ENCODE results near the gene PARVB. TPM values are rescaled to one million over a fixed set of nuclear protein-coding genes. Genes with fewer than 3 reads are reported as not detected.

Gene PARVB
- total RNA-seq, 4 donors from 2014 or later = 6.6 to 144 (median 30.1) TPM

GRCh38 chr22:44098966-44099530 is 74.9 kb downstream of the PARVB start:
- Histone ChIP-seq H3K9me3 (no peaks in the 10 kb centered on the region), H3K27ac (no peak overlapping the region), H3K27me3 (no peaks in the 10 kb centered on the region), H3K4me1 (no peaks in the 10 kb centered on the region), H3K4me3 (no peak overlapping the region), H3K36me3 (no peaks in the 10 kb centered on the region)
- TF ChIP-seq, protein P1, sequence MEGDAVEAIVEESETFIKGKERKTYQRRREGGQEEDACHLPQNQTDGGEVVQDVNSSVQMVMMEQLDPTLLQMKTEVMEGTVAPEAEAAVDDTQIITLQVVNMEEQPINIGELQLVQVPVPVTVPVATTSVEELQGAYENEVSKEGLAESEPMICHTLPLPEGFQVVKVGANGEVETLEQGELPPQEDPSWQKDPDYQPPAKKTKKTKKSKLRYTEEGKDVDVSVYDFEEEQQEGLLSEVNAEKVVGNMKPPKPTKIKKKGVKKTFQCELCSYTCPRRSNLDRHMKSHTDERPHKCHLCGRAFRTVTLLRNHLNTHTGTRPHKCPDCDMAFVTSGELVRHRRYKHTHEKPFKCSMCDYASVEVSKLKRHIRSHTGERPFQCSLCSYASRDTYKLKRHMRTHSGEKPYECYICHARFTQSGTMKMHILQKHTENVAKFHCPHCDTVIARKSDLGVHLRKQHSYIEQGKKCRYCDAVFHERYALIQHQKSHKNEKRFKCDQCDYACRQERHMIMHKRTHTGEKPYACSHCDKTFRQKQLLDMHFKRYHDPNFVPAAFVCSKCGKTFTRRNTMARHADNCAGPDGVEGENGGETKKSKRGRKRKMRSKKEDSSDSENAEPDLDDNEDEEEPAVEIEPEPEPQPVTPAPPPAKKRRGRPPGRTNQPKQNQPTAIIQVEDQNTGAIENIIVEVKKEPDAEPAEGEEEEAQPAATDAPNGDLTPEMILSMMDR (IDR thresholded peaks at IDR 0.05) = no peak
- no peak for TF ChIP-seq EP300 (IDR thresholded peaks at IDR 0.05; ENCODE audit: low read depth)
- DNase-seq = no peak
- intact Hi-C loops (cut with DNase I; ENCODE audit: low total_unique reads) (no loop called here), in situ Hi-C loops (cut with MboI; ENCODE audit: low pct_ligation_motif_present in 1 of 4, low pct_unique_long_range_greater_than_20kb in 1 of 4, low sequenced_read_pairs in 3 of 4) (no loop called here)
- 77 to 90% methylated on average over 2 to 15 of the region's 15 CpGs for WGBS, 2 donors (ENCODE audit: low coverage in 1 of 2)

GRCh38 chr22:44099696-44100095 is 75.6 kb downstream of the PARVB start:
- WGBS, 2 donors (ENCODE audit: low coverage in 1 of 2) = 91 to 100% methylated on average over 5 to 13 of the region's 13 CpGs
- Histone ChIP-seq H3K4me3 (no peak overlapping the region), H3K9me3 (no peaks in the 10 kb centered on the region), H3K27ac (no peak overlapping the region), H3K4me1 (no peaks in the 10 kb centered on the region), H3K36me3 (no peaks in the 10 kb centered on the region), H3K27me3 (no peaks in the 10 kb centered on the region)
- DNase-seq = no peak
- TF ChIP-seq POLR2AphosphoS5 (IDR thresholded peaks at IDR 0.05) (no peak), POLR2A (IDR thresholded peaks at IDR 0.05) (no peak), EP300 (IDR thresholded peaks at IDR 0.05; ENCODE audit: low read depth) (no peak)
- TF ChIP-seq, protein P1 (IDR thresholded peaks at IDR 0.05) = no peak
- intact Hi-C loops (cut with DNase I; ENCODE audit: low total_unique reads) (no loop called here), in situ Hi-C loops (cut with MboI; ENCODE audit: low pct_ligation_motif_present in 1 of 4, low pct_unique_long_range_greater_than_20kb in 1 of 4, low sequenced_read_pairs in 3 of 4) (no loop called here)

GRCh38 chr22:44100411-44100810 is 76.3 kb downstream of the PARVB start:
- WGBS, 2 donors (ENCODE audit: low coverage in 1 of 2) = 87% methylated on average over 13 of the region's 13 CpGs; no CpG with 5 or more reads in 1 of the 2 donors
- Histone ChIP-seq H3K27ac (no peak overlapping the region), H3K36me3 (no peaks in the 10 kb centered on the region), H3K9me3 (no peaks in the 10 kb centered on the region), H3K4me3 (no peak overlapping the region), H3K27me3 (no peaks in the 10 kb centered on the region), H3K4me1 (no peaks in the 10 kb centered on the region)
- intact Hi-C loops (cut with DNase I; ENCODE audit: low total_unique reads) (no loop called here), in situ Hi-C loops (cut with MboI; ENCODE audit: low pct_ligation_motif_present in 1 of 4, low pct_unique_long_range_greater_than_20kb in 1 of 4, low sequenced_read_pairs in 3 of 4) (no loop called here)
- no peak for DNase-seq
- no peak for TF ChIP-seq POLR2A (IDR thresholded peaks at IDR 0.05)
- no peak for TF ChIP-seq EP300 (IDR thresholded peaks at IDR 0.05; ENCODE audit: low read depth)
- no peak for TF ChIP-seq POLR2AphosphoS5 (IDR thresholded peaks at IDR 0.05)
- TF ChIP-seq, protein P1 (IDR thresholded peaks at IDR 0.05) = no peak

- no peak for DNase-seq
- intact Hi-C loops (cut with DNase I; ENCODE audit: low total_unique reads) (no loop called here), in situ Hi-C loops (cut with MboI; ENCODE audit: low pct_ligation_motif_present in 1 of 4, low pct_unique_long_range_greater_than_20kb in 1 of 4, low sequenced_read_pairs in 3 of 4) (no loop called here)
- Histone ChIP-seq H3K9me3 (no peaks in the 10 kb centered on the region), H3K36me3 (no peaks in the 10 kb centered on the region), H3K27ac (no peak overlapping the region), H3K27me3 (no peaks in the 10 kb centered on the region), H3K4me1 (no peaks in the 10 kb centered on the region), H3K4me3 (no peak overlapping the region)
- TF ChIP-seq EP300 (IDR thresholded peaks at IDR 0.05; ENCODE audit: low read depth) (no peak), POLR2AphosphoS5 (IDR thresholded peaks at IDR 0.05) (no peak), POLR2A (IDR thresholded peaks at IDR 0.05) (no peak)
- TF ChIP-seq, protein P1 (IDR thresholded peaks at IDR 0.05) = no peak
- 80 to 95% methylated on average over 1 to 4 of the region's 4 CpGs for WGBS, 2 donors (ENCODE audit: low coverage in 1 of 2)
These were observed 78.0 kb downstream of the PARVB start for GRCh38 chr22:44102121-44102520.
